GM12865 (cell line): ENCODE results near the gene CAMK4.

Experiments
- DNase-seq: peaks from one replicate; pipeline ENCODE4 v3.0.0; 2010; ENCODE audit warnings: low read depth
- H3K4me3 ChIP-seq: 2 replicates; pipeline ENCODE4 v1.5.1; 2011; ENCODE audit warnings: mild to moderate bottlenecking, low read depth, low read length, control low read depth
- CTCF ChIP-seq: IDR thresholded peaks from 2 replicates; pipeline ENCODE4 v1.5.1; 2011; ENCODE audit warnings: low read length, control low read depth, low read depth, inconsistent platforms; ENCODE audit not compliant: insufficient read depth; ENCODE audit errors: missing control alignments

CAMK4 gene

DNA sequence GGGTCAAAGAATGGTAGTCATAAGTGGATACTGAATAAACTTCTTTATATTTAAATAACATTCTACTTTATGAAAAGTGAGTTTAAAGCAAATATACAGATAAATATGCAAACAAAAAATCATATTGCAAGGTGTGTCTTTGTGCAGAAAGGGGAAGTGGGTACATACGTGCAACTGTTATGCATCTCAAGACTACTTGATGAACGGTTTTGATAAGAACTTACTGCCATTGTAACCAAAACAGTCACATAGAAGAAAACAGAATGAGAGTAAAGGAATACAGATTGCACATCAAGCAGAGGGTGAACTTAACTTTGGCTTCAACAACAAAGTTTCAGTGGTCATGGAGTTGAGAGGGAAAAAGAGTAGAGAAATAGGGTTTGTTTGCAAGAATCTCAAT is 9.9 kb downstream of the CAMK4 start:
- DNase-seq = peak; percentile 54
- no peak for TF ChIP-seq CTCF
- H3K4me3 ChIP-seq = no peak overlapping the region

GRCh38 chr5:111235635-111236034 is 11.5 kb downstream of the CAMK4 start:
- no peak for DNase-seq
- no peak for TF ChIP-seq CTCF
- H3K4me3 ChIP-seq = no peak overlapping the region

GRCh38 chr5:111236348-111236747 is 12.2 kb downstream of the CAMK4 start:
- no peak for DNase-seq
- TF ChIP-seq CTCF = no peak

GRCh38 chr5:111236995-111237394 is 12.8 kb downstream of the CAMK4 start:
- no peak for DNase-seq
- no peak overlapping the region for H3K4me3 ChIP-seq
- TF ChIP-seq CTCF = no peak

More at GRCh38 chr5:111236348-111236747, 12.2 kb downstream of the CAMK4 start:
- H3K4me3 ChIP-seq = no peak overlapping the region

- H3K4me3 ChIP-seq = no peak overlapping the region
- DNase-seq = no peak
- no peak for TF ChIP-seq CTCF
Observed at GRCh38 chr5:111237470-111237869, 13.3 kb downstream of the CAMK4 start.

GRCh38 chr5:111238431-111239225 is 14.4 kb downstream of the CAMK4 start:
- TF ChIP-seq CTCF = no peak
- no peak for DNase-seq
- no peak overlapping the region for H3K4me3 ChIP-seq

DNA sequence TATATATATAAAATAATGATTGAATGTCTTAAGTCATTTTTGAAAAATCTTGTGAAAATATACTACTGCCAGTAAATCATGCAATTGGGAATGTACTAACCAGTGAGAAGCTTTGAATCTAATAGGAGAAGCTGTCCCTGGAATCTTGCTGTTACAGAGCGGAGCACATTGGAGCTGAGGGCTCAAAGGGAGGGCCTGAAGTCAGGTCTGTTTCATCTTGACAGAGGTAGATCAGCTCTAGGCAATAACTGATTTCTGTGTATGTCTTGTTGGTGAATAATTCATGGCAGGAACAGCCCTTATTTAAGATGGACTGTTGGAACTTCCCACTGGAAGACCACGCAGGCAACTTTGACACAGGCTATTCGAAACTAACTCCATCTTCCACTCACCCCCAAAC is 17.5 kb downstream of the CAMK4 start:
- no peak for DNase-seq
- no peak overlapping the region for H3K4me3 ChIP-seq
- TF ChIP-seq CTCF = no peak
